GM12878 (cell line): Measurements from ENCODE around the gene NIBAN1. TPM values are rescaled to one million over a fixed set of nuclear protein-coding genes. Genes with fewer than 3 reads are reported as not detected.

ENCODE experiments used
- ATAC-seq: fragments of 200-7000 bp; cut with Tn5 transposase; 3 replicates; pipeline ENCODE4 v1.9.1; 2020; ENCODE audit warnings: mild to moderate bottlenecking, moderate library complexity
- BruUV-seq: library from RNA; stranded (reverse); fragments of 400-500 nt; replicated peaks from 2 replicates; lab custom pipeline; 2021; lab: Mats Ljungman, UMichigan
- CTCF ChIA-PET: fragments of 300-600 bp; sonication (Branson Sonifier 250); formaldehyde crosslinking; extraction: SDS; loops from one replicate; lab custom pipeline; 2021; ENCODE audit warnings: inconsistent platforms; lab: Yijun Ruan, JAX
- POLR2A ChIA-PET: fragments of 350-600 bp; formaldehyde crosslinking; extraction: SDS; loops from one replicate; lab custom pipeline; 2021; ENCODE audit warnings: inconsistent platforms; lab: Charles Lee
- RAD21 ChIA-PET: fragments of 300-600 bp; sonication (Branson Sonifier 250); formaldehyde crosslinking; loops from one replicate; lab custom pipeline; 2023; ENCODE audit warnings: antibody characterized with exemption; ENCODE audit not compliant: unreplicated experiment; lab: Charles Lee
- SMC1A ChIA-PET: fragments of 300-600 bp; sonication (Branson Sonifier 250); formaldehyde crosslinking; loops from one replicate; lab custom pipeline; 2023; ENCODE audit not compliant: unreplicated experiment, uncharacterized antibody; lab: Charles Lee
- DNase-seq: peaks from one replicate; pipeline ENCODE4 v3.0.0-alpha.2; 2011; ENCODE audit warnings: low read depth, low spot score
- FAIRE-seq: peaks from 3 replicates; lab custom pipeline; 2011; peaks lifted over from hg19 to GRCh38; lab: Jason Lieb, UNC
- H2AFZ ChIP-seq: 2 replicates; pipeline ENCODE4 v1.6.0; 2011; ENCODE audit warnings: low read depth, low read length, control low read depth; ENCODE audit not compliant: control insufficient read depth
- H3K27ac ChIP-seq: 2 replicates; pipeline ENCODE4 v1.5.1; 2011; ENCODE audit warnings: control low read depth; ENCODE audit not compliant: control insufficient read depth, insufficient read depth
- H3K27me3 ChIP-seq, 2 experiments: replicated peaks in 1 of 2; 2 replicates each; pipeline versions ENCODE4 v1.6.0 to v1.6.1; 2011; ENCODE audit warnings: low read length in 1 of 2; ENCODE audit not compliant: control insufficient read depth in 2 of 2, insufficient read depth in 2 of 2
- H3K36me3 ChIP-seq, 2 experiments: 2 replicates each; pipeline ENCODE4 v1.5.1; 2011; ENCODE audit warnings: low read length in 1 of 2; ENCODE audit not compliant: control insufficient read depth in 2 of 2, insufficient read depth in 2 of 2
- H3K4me1 ChIP-seq: 2 replicates; pipeline ENCODE4 v1.6.1; 2011; ENCODE audit warnings: mild to moderate bottlenecking, low read length, moderate library complexity, mixed read lengths; ENCODE audit not compliant: control insufficient read depth, insufficient read depth
- H3K4me2 ChIP-seq: 2 replicates; pipeline ENCODE4 v1.6.0; 2011; ENCODE audit warnings: control low read depth; ENCODE audit not compliant: control insufficient read depth, insufficient read depth
- H3K4me3 ChIP-seq: fragments of 200-600 bp; sonication (generic); 2 replicates; pipeline ENCODE4 v1.5.1; 2016
- H3K79me2 ChIP-seq: 2 replicates; pipeline ENCODE4 v1.6.0; 2011; ENCODE audit warnings: low read length; ENCODE audit not compliant: control insufficient read depth, insufficient read depth
- H3K9ac ChIP-seq: 2 replicates; pipeline ENCODE4 v1.8.0; 2011; ENCODE audit warnings: low read length, control low read depth, mixed read lengths; ENCODE audit not compliant: control insufficient read depth, insufficient read depth
- H3K9me3 ChIP-seq: replicated peaks from 3 replicates; pipeline ENCODE4 v1.5.1; 2011; ENCODE audit warnings: mild to moderate bottlenecking, low read length; ENCODE audit not compliant: control insufficient read depth, insufficient read depth
- H4K20me1 ChIP-seq: 2 replicates; pipeline ENCODE4 v1.6.0; 2011; ENCODE audit not compliant: control insufficient read depth, insufficient read depth
- BCL11A ChIP-seq: IDR thresholded peaks from 2 replicates; pipeline ENCODE4 v1.6.1; 2011; ENCODE audit warnings: low read depth, low read length
- BHLHE40 ChIP-seq, 2 experiments: fragments of 450-650 bp in 1 of 2; IDR thresholded peaks; 2 replicates each; pipeline ENCODE4 v1.6.1; 2011 to 2017; ENCODE audit warnings: low read depth in 2 of 2, borderline replicate concordance in 1 of 2, improper control_type of control experiment in 1 of 2, low read length in 1 of 2, mild to moderate bottlenecking in 1 of 2
- CBFB ChIP-seq: IDR thresholded peaks from 2 replicates; pipeline ENCODE4 v1.6.1; 2016; ENCODE audit warnings: antibody characterized with exemption, low read depth
- CEBPB ChIP-seq, 2 experiments: fragments of 150-350 bp in 1 of 2; IDR thresholded peaks; 2 replicates each; pipeline ENCODE4 v1.6.1; 2012 to 2014; ENCODE audit warnings: low read depth in 2 of 2, low read length in 2 of 2, borderline replicate concordance in 1 of 2, inconsistent platforms in 1 of 2
- CREM ChIP-seq: IDR thresholded peaks from 2 replicates; pipeline ENCODE4 v1.6.1; 2014; ENCODE audit warnings: antibody characterized with exemption, low read depth
- ETV6 ChIP-seq, 2 experiments: fragments of 450-650 bp in 1 of 2; IDR thresholded peaks in 1 of 2; conservative IDR thresholded peaks in 1 of 2; 2 replicates each; pipeline ENCODE4 v1.6.1; 2014; ENCODE audit warnings: antibody characterized with exemption in 1 of 2, borderline replicate concordance in 1 of 2, low read depth in 1 of 2, mild to moderate bottlenecking in 1 of 2, moderate library complexity in 1 of 2
- FOXM1 ChIP-seq: IDR thresholded peaks from 2 replicates; pipeline ENCODE4 v1.6.1; 2012; ENCODE audit warnings: low read depth, mild to moderate bottlenecking, inconsistent platforms, low read length, moderate library complexity
- GABPA ChIP-seq: IDR thresholded peaks from 2 replicates; pipeline ENCODE4 v1.6.1; 2014; ENCODE audit warnings: antibody characterized with exemption, low read depth, mild to moderate bottlenecking, inconsistent platforms
- JUND ChIP-seq: IDR thresholded peaks from 2 replicates; pipeline ENCODE4 v1.6.1; 2012; ENCODE audit warnings: low read depth, mild to moderate bottlenecking, low read length, improper control_type of control experiment, moderate library complexity
- MEF2A ChIP-seq: IDR thresholded peaks from 2 replicates; pipeline ENCODE4 v1.6.1; 2011; ENCODE audit warnings: low read depth, mild to moderate bottlenecking, low read length, moderate library complexity; ENCODE audit not compliant: insufficient read depth
- MTA2 ChIP-seq: fragments of 450-650 bp; IDR thresholded peaks from 2 replicates; pipeline ENCODE4 v1.6.1; 2016; ENCODE audit warnings: low read depth, mild to moderate bottlenecking, moderate library complexity
- PML ChIP-seq: IDR thresholded peaks from 2 replicates; pipeline ENCODE4 v1.6.1; 2012; ENCODE audit warnings: low read length, inconsistent platforms
- RAD21 ChIP-seq: IDR thresholded peaks from 2 replicates; pipeline ENCODE4 v1.6.1; 2011; ENCODE audit warnings: mild to moderate bottlenecking, low read depth, low read length, moderate library complexity; ENCODE audit not compliant: insufficient read depth
- RUNX3 ChIP-seq: IDR thresholded peaks from 2 replicates; pipeline ENCODE4 v1.6.1; 2012; ENCODE audit warnings: low read length, inconsistent platforms
- SKIL ChIP-seq: fragments of 450-650 bp; IDR thresholded peaks from 2 replicates; pipeline ENCODE4 v1.6.1; 2017; ENCODE audit warnings: mild to moderate bottlenecking, low read depth, inconsistent platforms; ENCODE audit not compliant: poor library complexity, severe bottlenecking
- YY1 ChIP-seq: IDR thresholded peaks from 2 replicates; pipeline ENCODE4 v1.6.1; 2011; ENCODE audit warnings: low read depth, mild to moderate bottlenecking, low read length
- ZBED1 ChIP-seq: IDR thresholded peaks from 2 replicates; pipeline ENCODE4 v1.6.1; 2016; ENCODE audit warnings: borderline replicate concordance
- WGBS: methylation state at CpG from one replicate; pipeline ENCODE4 v1.1.6; 2016; ENCODE audit warnings: low lambda C conversion rate; ENCODE audit not compliant: insufficient replicate concordance, insufficient coverage; ENCODE audit errors: missing lambda C conversion rate; 5-methylcytosine and 5-hydroxymethylcytosine counted together
- in situ Hi-C: fragments of 300-500 bp; cut with MboI; formaldehyde crosslinking; loops from 9 replicates; pipeline ENCODE4 v1.14.3; 2018; ENCODE audit warnings: mixed read lengths
- intact Hi-C: fragments of 100-400 bp; cut with micrococcal nuclease; formaldehyde crosslinking; loops from one replicate; pipeline ENCODE4 v1.14.2; 2022; ENCODE audit not compliant: unreplicated experiment
- polyA plus RNA-seq, 11 experiments: library from polyadenylated mRNA; depleted of rRNA in 4 of 11; unstranded in 6 of 11; stranded (reverse) in 5 of 11; fragments of >200 nt; fragmentation: Nextera tagmentation in 4 of 11; fragmentation: Illumina TruSeq in 1 of 11; extraction: Ambion mirVana in 4 of 11; extraction: Trizol in 1 of 11; gene quantifications; 1 replicate in 1 of 11; 2 replicates in 10 of 11; pipeline versions ENCODE4 v1.2.1 to v1.2.3, GENCODE V29; 2011 to 2016; ENCODE audit warnings: inconsistent platforms in 2 of 11, missing spikeins in 2 of 11, low read depth in 1 of 11
- total RNA-seq, 4 experiments: library from RNA; depleted of rRNA in 3 of 4; stranded (reverse); fragments of >200 nt in 3 of 4; fragmentation: Illumina TruSeq in 1 of 4; extraction: Trizol in 1 of 4; gene quantifications; 2 replicates each; pipeline versions ENCODE4 v1.2.1 to v1.2.3, GENCODE V29; 2013 to 2021
- TF ChIP-seq, protein P1 (sequence below): fragments of 450-650 bp; IDR thresholded peaks from 2 replicates; pipeline ENCODE4 v1.6.1; 2014; ENCODE audit warnings: mild to moderate bottlenecking

Gene NIBAN1
- total and polyA plus RNA-seq, 10 of the 15 experiments (the other 5 are each of a cell fraction or from before 2014, with no cell fraction given), result 11.2 to 67.8 (median 44.3) TPM

DNA sequence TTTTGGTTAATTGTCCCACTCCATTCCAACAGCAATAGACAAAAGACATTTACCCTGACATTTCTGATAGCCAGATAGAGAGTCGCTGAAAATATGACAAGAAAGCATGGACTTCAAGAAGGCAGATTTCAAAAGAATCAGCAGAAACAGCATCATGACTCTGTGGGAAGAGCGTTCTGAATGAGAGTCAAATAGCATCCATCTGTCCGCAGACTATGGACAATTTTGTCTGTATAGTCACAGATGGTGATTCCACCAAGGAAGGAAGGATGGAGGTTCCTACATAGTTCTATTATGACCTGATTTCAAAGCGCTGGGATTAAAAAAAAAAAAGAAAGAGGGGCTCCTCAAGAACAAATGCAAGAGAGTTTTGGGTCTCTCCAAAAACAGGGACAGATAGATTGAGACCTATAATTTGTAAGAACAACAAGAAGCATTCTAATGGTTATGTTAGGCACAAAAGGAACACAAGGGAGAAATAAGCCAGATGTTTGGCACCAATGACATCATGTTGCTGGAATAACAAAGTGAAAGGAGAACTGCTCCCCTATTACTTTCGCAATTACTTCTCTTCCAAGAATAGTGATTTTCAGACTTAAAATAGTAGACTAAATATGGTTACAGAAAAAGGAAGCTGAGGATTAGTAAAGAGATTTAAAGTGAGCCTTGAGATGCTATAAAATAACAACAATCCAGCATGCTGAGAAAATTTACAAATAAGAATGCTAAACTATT is 28.5 kb downstream of the NIBAN1 start:
- RAD21 ChIA-PET, result interaction anchor here (0.9 to 2.4 kb wide), 3 partner anchors 25 to 36 kb away, joined by 5 to 9 read pairs (median 8); no protein-coding TSS in a partner anchor
- CTCF ChIA-PET, result interaction anchor here (1.1 to 1.2 kb wide), 2 partner anchors 27 to 56 kb away, joined by 3 read pairs; no protein-coding TSS in a partner anchor
- no peak overlapping the region for H2AFZ ChIP-seq
- POLR2A ChIA-PET, result interaction anchor here (1.1 kb wide), 1 partner anchor 28 kb away, joined by 5 read pairs; the partner anchor contains the start of gene NIBAN1
- peak overlapping the region; percentile 67 for H3K4me2 ChIP-seq
- no peaks in the 10 kb centered on the region for H4K20me1 ChIP-seq
- no peak overlapping the region for H3K9ac ChIP-seq
- 0 out of 2 replicates have a peak overlapping the region, but pooled peaks have one; percentile 14 for H3K4me3 ChIP-seq
- intact Hi-C loops (loop anchor here (1.0 to 5.0 kb wide), 2 partner anchors 28 to 79 kb away; partner anchors contain the start of gene NIBAN1), in situ Hi-C loops (no loop called here)
- H3K4me1 ChIP-seq, result peaks cover 28% of the 10 kb centered on the region
- FAIRE-seq (peak; percentile 76), ATAC-seq (peak; percentile 54), DNase-seq (peak; percentile 31)
- H3K79me2 ChIP-seq, result peaks cover 6% of the 10 kb centered on the region
- no peaks in the 10 kb centered on the region; the same call in 2 of the 3 replicates for H3K9me3 ChIP-seq
- SMC1A ChIA-PET, result interaction anchor here (0.6 to 4.1 kb wide), 9 partner anchors 8 to 140 kb away, joined by 3 to 19 read pairs (median 3); no protein-coding TSS in a partner anchor
- no TSS peak for BruUV-seq
- H3K36me3 ChIP-seq, result no peaks in the 10 kb centered on the region
- H3K27ac ChIP-seq, result peak overlapping the region; percentile 46
- WGBS, result 67% methylated on average over 5 of the region's 5 CpGs
- H3K27me3 ChIP-seq, result no peaks in the 10 kb centered on the region
- peak; percentile 64; the same call in 1 of the 2 replicates for TF ChIP-seq PML
- TF ChIP-seq MTA2, result peak; percentile 63; the same call in 1 of the 2 replicates
- TF ChIP-seq, protein P1, sequence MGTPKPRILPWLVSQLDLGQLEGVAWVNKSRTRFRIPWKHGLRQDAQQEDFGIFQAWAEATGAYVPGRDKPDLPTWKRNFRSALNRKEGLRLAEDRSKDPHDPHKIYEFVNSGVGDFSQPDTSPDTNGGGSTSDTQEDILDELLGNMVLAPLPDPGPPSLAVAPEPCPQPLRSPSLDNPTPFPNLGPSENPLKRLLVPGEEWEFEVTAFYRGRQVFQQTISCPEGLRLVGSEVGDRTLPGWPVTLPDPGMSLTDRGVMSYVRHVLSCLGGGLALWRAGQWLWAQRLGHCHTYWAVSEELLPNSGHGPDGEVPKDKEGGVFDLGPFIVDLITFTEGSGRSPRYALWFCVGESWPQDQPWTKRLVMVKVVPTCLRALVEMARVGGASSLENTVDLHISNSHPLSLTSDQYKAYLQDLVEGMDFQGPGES, result no peak
- TF ChIP-seq SKIL, result peak; percentile 70
- TF ChIP-seq CBFB, result 0 out of 2 replicates have a peak, but pooled peaks have one; percentile 21
- peak; percentile 78; the same call in 1 of the 2 replicates for TF ChIP-seq BCL11A
- peak; percentile 91 for TF ChIP-seq ZBED1
- peak; percentile 84 for TF ChIP-seq RUNX3
- no peak for TF ChIP-seq RAD21
- no peak for TF ChIP-seq YY1
- peak; percentile 90 for TF ChIP-seq CREM
- peak; percentile 73; the same call in 1 of the 2 replicates for TF ChIP-seq JUND
- peak in 1 of 2 experiments; percentile 78; a peak in 1 of 4 replicates for TF ChIP-seq ETV6 (conservative IDR thresholded peaks at IDR 0.05 in 1 of 2, IDR thresholded peaks at IDR 0.05 in 1 of 2; ENCODE audit: borderline replicate concordance in 1 of 2, low read depth in 1 of 2)
- peak; percentile 100 for TF ChIP-seq MEF2A
- TF ChIP-seq GABPA, result peak; percentile 67; the same call in 1 of the 2 replicates
- no peak for TF ChIP-seq BHLHE40 (IDR thresholded peaks at IDR 0.05; ENCODE audit: borderline replicate concordance in 1 of 2, low read depth in 2 of 2, low read length in 1 of 2)
- TF ChIP-seq FOXM1, result peak; percentile 97; the same call in 1 of the 2 replicates
- peak in 1 of 2 experiments; percentile 93; a peak in 2 of 4 replicates for TF ChIP-seq CEBPB (IDR thresholded peaks at IDR 0.05; ENCODE audit: borderline replicate concordance in 1 of 2, low read depth in 2 of 2, low read length in 2 of 2)
